GM23338 (cell line): ENCODE measurements around the gene SHISAL1. TPM values are rescaled to one million over a fixed set of nuclear protein-coding genes. Genes with fewer than 3 reads are reported as not detected.

Source experiments
- ATAC-seq: fragments of 200-7000 bp; cut with Tn5 transposase; 3 replicates; pipeline ENCODE4 v1.9.1; 2020
- DNase-seq: peaks from one replicate; pipeline ENCODE4 v3.0.0-alpha.2; 2015; ENCODE audit warnings: low spot score
- H2AFZ ChIP-seq: fragments of 200-600 bp; sonication (generic); 2 replicates; pipeline ENCODE4 v1.8.0; 2016; ENCODE audit warnings: antibody characterized with exemption, mild to moderate bottlenecking, moderate library complexity
- H3F3A ChIP-seq: fragments of 200-600 bp; sonication (generic); replicated peaks from 2 replicates; pipeline ENCODE4 v1.8.0; 2017; ENCODE audit warnings: antibody characterized with exemption, mixed run types, low read depth
- H3K27ac ChIP-seq: fragments of 200-600 bp; sonication (generic); 2 replicates; pipeline ENCODE4 v1.6.1; 2016; ENCODE audit warnings: low read depth
- H3K27me3 ChIP-seq: fragments of 200-600 bp; sonication (generic); 2 replicates; pipeline ENCODE4 v1.8.0; 2016; ENCODE audit warnings: mild to moderate bottlenecking, mixed run types, moderate library complexity; ENCODE audit not compliant: insufficient read depth
- H3K36me3 ChIP-seq: fragments of 200-600 bp; sonication (generic); 2 replicates; pipeline ENCODE4 v1.8.0; 2016; ENCODE audit warnings: mild to moderate bottlenecking; ENCODE audit not compliant: insufficient read depth
- H3K4me1 ChIP-seq: fragments of 200-600 bp; sonication (generic); 2 replicates; pipeline ENCODE4 v1.8.0; 2016; ENCODE audit warnings: mild to moderate bottlenecking, moderate library complexity; ENCODE audit not compliant: insufficient read depth
- H3K4me2 ChIP-seq: fragments of 200-600 bp; sonication (generic); 2 replicates; pipeline ENCODE4 v1.7.1; 2017; ENCODE audit warnings: mixed run types
- H3K4me3 ChIP-seq: fragments of 200-600 bp; sonication (generic); 2 replicates; pipeline ENCODE4 v1.6.1; 2016; ENCODE audit warnings: mixed run types
- H3K79me2 ChIP-seq: fragments of 200-600 bp; sonication (generic); replicated peaks from 2 replicates; pipeline ENCODE4 v1.8.0; 2017; ENCODE audit warnings: mild to moderate bottlenecking; ENCODE audit not compliant: insufficient read depth
- H3K9me2 ChIP-seq: fragments of 200-600 bp; sonication (generic); 2 replicates; pipeline ENCODE4 v1.8.0; 2017; ENCODE audit not compliant: insufficient read depth
- H4K20me1 ChIP-seq: fragments of 200-600 bp; sonication (generic); replicated peaks from 2 replicates; pipeline ENCODE4 v1.8.0; 2017; ENCODE audit warnings: mild to moderate bottlenecking; ENCODE audit not compliant: insufficient read depth
- H3K27ac Mint-ChIP-seq: 2 replicates; pipeline ENCODE4 v1.8.0; 2020; ENCODE audit warnings: inconsistent platforms, mild to moderate bottlenecking, moderate library complexity, mixed read lengths
- H3K27me3 Mint-ChIP-seq: 3 replicates; pipeline ENCODE4 v1.8.0; 2022; ENCODE audit warnings: low read depth, mild to moderate bottlenecking, moderate library complexity, mixed read lengths, inconsistent platforms; ENCODE audit not compliant: insufficient read depth, poor library complexity
- H3K36me3 Mint-ChIP-seq: 3 replicates; pipeline ENCODE4 v1.8.0; 2021; ENCODE audit warnings: low read depth, mild to moderate bottlenecking, inconsistent platforms, moderate library complexity, mixed read lengths
- H3K4me1 Mint-ChIP-seq: 3 replicates; pipeline ENCODE4 v1.8.0; 2020; ENCODE audit warnings: mild to moderate bottlenecking, inconsistent platforms, mixed read lengths
- H3K4me3 Mint-ChIP-seq: 3 replicates; pipeline ENCODE4 v1.8.0; 2021; ENCODE audit warnings: moderate library complexity, mild to moderate bottlenecking, inconsistent platforms, mixed read lengths
- H3K9me3 Mint-ChIP-seq: 3 replicates; pipeline ENCODE4 v1.8.0; 2020; ENCODE audit warnings: moderate library complexity, mild to moderate bottlenecking, inconsistent platforms, mixed read lengths
- CREB1 ChIP-seq: fragments of 250-450 bp; sonication (Bioruptor Pico); IDR thresholded peaks from 2 replicates; pipeline ENCODE4 v1.5.0; 2020; ENCODE audit warnings: low read depth, mild to moderate bottlenecking, moderate library complexity
- EZH2 ChIP-seq: fragments of 200-600 bp; sonication (generic); IDR thresholded peaks from one replicate; pipeline ENCODE4 v1.8.0; 2017; ENCODE audit warnings: antibody characterized with exemption, mild to moderate bottlenecking, low read depth; ENCODE audit not compliant: unreplicated experiment
- EZH2phosphoT487 ChIP-seq: fragments of 200-600 bp; sonication (generic); IDR thresholded peaks from one replicate; pipeline ENCODE4 v1.8.1; 2018; ENCODE audit warnings: antibody characterized with exemption; ENCODE audit not compliant: unreplicated experiment
- JUNB ChIP-seq: IDR thresholded peaks from one replicate; pipeline ENCODE4 v1.6.1; 2016; ENCODE audit warnings: antibody characterized with exemption; ENCODE audit not compliant: unreplicated experiment
- NANOG ChIP-seq: IDR thresholded peaks from 2 replicates; pipeline ENCODE4 v1.6.1; 2016; ENCODE audit warnings: antibody characterized with exemption, borderline replicate concordance
- POLR2AphosphoS5 ChIP-seq: IDR thresholded peaks from 2 replicates; pipeline ENCODE4 v1.6.1; 2016; ENCODE audit warnings: antibody characterized with exemption, low read depth
- STAT1 ChIP-seq: IDR thresholded peaks from one replicate; pipeline ENCODE4 v1.6.1; 2016; ENCODE audit warnings: antibody characterized with exemption; ENCODE audit not compliant: unreplicated experiment
- ZNF114 ChIP-seq: fragments of 250-450 bp; sonication (Bioruptor Pico); IDR thresholded peaks from 2 replicates; pipeline ENCODE4 v1.5.0; 2020; ENCODE audit warnings: mild to moderate bottlenecking, moderate library complexity
- ZNF331 ChIP-seq: fragments of 250-450 bp; sonication (Bioruptor Pico); IDR thresholded peaks from 2 replicates; pipeline ENCODE4 v1.5.0; 2020; ENCODE audit warnings: low read depth, mild to moderate bottlenecking, moderate library complexity
- polyA plus RNA-seq: library from polyadenylated mRNA; unstranded; fragments of >200 nt; fragmentation: Nextera tagmentation; extraction: Ambion mirVana; gene quantifications from 2 replicates; pipeline ENCODE4 v1.2.1, GENCODE V29; 2016
- total RNA-seq: library from RNA; depleted of rRNA; stranded (reverse); fragments of >200 nt; shearing (Covaris generic); gene quantifications from 2 replicates; pipeline ENCODE4 v1.2.3, GENCODE V29; 2014
- TF ChIP-seq, protein P1 (sequence below): IDR thresholded peaks from one replicate; pipeline ENCODE4 v1.6.1; 2018; ENCODE audit warnings: antibody characterized with exemption; ENCODE audit not compliant: unreplicated experiment
- TF ChIP-seq, protein P2 (sequence below): fragments of 250-450 bp; sonication (Bioruptor Pico); IDR thresholded peaks from 2 replicates; pipeline ENCODE4 v1.5.0; 2020; ENCODE audit warnings: mild to moderate bottlenecking, moderate library complexity
- TF ChIP-seq, protein P3 (sequence below): IDR thresholded peaks from 2 replicates; pipeline ENCODE4 v1.6.1; 2016; ENCODE audit warnings: antibody characterized with exemption
- TF ChIP-seq, protein P4 (sequence below), 2 experiments: fragments of 200-600 bp in 1 of 2; sonication (generic) in 1 of 2; conservative IDR thresholded peaks; 2 replicates each; pipeline versions ENCODE4 v1.5.1 to v1.6.1; 2016 to 2017; ENCODE audit warnings: antibody characterized with exemption in 2 of 2, low read depth in 2 of 2, mild to moderate bottlenecking in 2 of 2, moderate library complexity in 1 of 2

The SHISAL1 gene
- total and polyA plus RNA-seq, 2 experiments from 2014 or later: 0.71 to 3.4 TPM

DNA sequence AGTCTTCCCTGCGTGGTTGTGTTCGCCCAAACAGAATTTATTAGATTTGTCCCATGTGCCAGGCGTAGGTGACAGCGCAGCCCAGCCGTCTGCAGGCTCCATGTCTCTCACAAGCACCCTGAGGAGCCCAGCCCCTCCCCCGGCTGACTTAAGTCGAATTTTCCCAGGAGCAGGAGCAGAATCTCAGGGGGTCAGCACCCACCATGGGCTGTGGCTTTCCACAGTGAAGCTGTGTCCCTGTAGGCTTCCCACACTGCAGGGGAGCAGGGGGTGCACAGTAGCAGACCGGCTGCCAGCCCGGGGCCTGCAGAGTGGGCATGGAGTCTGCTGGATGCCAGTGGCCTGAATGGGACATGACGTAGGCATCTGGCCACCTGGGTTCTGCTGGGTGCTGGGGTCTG, 116.0 kb downstream of the SHISAL1 start:
- no peaks in the 10 kb centered on the region for H3F3A ChIP-seq
- no peaks in the 10 kb centered on the region for H3K36me3 ChIP-seq
- peaks cover 4% of the 10 kb centered on the region; the same call in 1 of the 3 replicates for H3K9me3 Mint-ChIP-seq
- H2AFZ ChIP-seq: no peak overlapping the region
- H3K9me2 ChIP-seq: no peaks in the 10 kb centered on the region
- H3K79me2 ChIP-seq: no peaks in the 10 kb centered on the region
- H3K27ac Mint-ChIP-seq: no peak overlapping the region
- H4K20me1 ChIP-seq: no peaks in the 10 kb centered on the region
- H3K4me2 ChIP-seq: no peak overlapping the region
- peaks cover 10% of the 10 kb centered on the region for H3K27me3 Mint-ChIP-seq
- H3K4me1 ChIP-seq: no peaks in the 10 kb centered on the region
- peaks cover 4% of the 10 kb centered on the region; the same call in 1 of the 3 replicates for H3K4me1 Mint-ChIP-seq
- H3K4me3 Mint-ChIP-seq: no peak overlapping the region
- no peak for DNase-seq
- no peaks in the 10 kb centered on the region for H3K36me3 Mint-ChIP-seq
- ATAC-seq: no peak
- H3K27me3 ChIP-seq: no peaks in the 10 kb centered on the region
- no peak overlapping the region for H3K4me3 ChIP-seq
- H3K27ac ChIP-seq: no peak overlapping the region
- TF ChIP-seq, protein P1, sequence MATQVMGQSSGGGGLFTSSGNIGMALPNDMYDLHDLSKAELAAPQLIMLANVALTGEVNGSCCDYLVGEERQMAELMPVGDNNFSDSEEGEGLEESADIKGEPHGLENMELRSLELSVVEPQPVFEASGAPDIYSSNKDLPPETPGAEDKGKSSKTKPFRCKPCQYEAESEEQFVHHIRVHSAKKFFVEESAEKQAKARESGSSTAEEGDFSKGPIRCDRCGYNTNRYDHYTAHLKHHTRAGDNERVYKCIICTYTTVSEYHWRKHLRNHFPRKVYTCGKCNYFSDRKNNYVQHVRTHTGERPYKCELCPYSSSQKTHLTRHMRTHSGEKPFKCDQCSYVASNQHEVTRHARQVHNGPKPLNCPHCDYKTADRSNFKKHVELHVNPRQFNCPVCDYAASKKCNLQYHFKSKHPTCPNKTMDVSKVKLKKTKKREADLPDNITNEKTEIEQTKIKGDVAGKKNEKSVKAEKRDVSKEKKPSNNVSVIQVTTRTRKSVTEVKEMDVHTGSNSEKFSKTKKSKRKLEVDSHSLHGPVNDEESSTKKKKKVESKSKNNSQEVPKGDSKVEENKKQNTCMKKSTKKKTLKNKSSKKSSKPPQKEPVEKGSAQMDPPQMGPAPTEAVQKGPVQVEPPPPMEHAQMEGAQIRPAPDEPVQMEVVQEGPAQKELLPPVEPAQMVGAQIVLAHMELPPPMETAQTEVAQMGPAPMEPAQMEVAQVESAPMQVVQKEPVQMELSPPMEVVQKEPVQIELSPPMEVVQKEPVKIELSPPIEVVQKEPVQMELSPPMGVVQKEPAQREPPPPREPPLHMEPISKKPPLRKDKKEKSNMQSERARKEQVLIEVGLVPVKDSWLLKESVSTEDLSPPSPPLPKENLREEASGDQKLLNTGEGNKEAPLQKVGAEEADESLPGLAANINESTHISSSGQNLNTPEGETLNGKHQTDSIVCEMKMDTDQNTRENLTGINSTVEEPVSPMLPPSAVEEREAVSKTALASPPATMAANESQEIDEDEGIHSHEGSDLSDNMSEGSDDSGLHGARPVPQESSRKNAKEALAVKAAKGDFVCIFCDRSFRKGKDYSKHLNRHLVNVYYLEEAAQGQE: no peak
- TF ChIP-seq NANOG: no peak
- no peak for TF ChIP-seq JUNB
- TF ChIP-seq, protein P2, sequence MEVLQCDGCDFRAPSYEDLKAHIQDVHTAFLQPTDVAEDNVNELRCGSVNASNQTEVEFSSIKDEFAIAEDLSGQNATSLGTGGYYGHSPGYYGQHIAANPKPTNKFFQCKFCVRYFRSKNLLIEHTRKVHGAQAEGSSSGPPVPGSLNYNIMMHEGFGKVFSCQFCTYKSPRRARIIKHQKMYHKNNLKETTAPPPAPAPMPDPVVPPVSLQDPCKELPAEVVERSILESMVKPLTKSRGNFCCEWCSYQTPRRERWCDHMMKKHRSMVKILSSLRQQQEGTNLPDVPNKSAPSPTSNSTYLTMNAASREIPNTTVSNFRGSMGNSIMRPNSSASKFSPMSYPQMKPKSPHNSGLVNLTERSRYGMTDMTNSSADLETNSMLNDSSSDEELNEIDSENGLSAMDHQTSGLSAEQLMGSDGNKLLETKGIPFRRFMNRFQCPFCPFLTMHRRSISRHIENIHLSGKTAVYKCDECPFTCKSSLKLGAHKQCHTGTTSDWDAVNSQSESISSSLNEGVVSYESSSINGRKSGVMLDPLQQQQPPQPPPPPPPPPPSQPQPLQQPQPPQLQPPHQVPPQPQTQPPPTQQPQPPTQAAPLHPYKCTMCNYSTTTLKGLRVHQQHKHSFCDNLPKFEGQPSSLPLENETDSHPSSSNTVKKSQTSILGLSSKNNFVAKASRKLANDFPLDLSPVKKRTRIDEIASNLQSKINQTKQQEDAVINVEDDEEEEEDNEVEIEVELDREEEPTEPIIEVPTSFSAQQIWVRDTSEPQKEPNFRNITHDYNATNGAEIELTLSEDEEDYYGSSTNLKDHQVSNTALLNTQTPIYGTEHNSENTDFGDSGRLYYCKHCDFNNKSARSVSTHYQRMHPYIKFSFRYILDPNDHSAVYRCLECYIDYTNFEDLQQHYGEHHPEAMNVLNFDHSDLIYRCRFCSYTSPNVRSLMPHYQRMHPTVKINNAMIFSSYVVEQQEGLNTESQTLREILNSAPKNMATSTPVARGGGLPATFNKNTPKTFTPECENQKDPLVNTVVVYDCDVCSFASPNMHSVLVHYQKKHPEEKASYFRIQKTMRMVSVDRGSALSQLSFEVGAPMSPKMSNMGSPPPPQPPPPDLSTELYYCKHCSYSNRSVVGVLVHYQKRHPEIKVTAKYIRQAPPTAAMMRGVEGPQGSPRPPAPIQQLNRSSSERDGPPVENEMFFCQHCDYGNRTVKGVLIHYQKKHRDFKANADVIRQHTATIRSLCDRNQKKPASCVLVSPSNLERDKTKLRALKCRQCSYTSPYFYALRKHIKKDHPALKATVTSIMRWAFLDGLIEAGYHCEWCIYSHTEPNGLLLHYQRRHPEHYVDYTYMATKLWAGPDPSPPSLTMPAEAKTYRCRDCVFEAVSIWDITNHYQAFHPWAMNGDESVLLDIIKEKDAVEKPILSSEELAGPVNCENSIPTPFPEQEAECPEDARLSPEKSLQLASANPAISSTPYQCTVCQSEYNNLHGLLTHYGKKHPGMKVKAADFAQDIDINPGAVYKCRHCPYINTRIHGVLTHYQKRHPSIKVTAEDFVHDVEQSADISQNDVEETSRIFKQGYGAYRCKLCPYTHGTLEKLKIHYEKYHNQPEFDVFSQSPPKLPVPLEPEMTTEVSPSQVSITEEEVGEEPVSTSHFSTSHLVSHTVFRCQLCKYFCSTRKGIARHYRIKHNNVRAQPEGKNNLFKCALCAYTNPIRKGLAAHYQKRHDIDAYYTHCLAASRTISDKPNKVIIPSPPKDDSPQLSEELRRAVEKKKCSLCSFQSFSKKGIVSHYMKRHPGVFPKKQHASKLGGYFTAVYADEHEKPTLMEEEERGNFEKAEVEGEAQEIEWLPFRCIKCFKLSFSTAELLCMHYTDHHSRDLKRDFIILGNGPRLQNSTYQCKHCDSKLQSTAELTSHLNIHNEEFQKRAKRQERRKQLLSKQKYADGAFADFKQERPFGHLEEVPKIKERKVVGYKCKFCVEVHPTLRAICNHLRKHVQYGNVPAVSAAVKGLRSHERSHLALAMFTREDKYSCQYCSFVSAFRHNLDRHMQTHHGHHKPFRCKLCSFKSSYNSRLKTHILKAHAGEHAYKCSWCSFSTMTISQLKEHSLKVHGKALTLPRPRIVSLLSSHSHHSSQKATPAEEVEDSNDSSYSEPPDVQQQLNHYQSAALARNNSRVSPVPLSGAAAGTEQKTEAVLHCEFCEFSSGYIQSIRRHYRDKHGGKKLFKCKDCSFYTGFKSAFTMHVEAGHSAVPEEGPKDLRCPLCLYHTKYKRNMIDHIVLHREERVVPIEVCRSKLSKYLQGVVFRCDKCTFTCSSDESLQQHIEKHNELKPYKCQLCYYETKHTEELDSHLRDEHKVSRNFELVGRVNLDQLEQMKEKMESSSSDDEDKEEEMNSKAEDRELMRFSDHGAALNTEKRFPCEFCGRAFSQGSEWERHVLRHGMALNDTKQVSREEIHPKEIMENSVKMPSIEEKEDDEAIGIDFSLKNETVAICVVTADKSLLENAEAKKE: no peak
- TF ChIP-seq EZH2phosphoT487: no peak
- no peak for TF ChIP-seq ZNF331 (CRISPR knock-in tag)
- TF ChIP-seq POLR2AphosphoS5: no peak
- TF ChIP-seq STAT1: no peak
- no peak for TF ChIP-seq CREB1 (CRISPR knock-in tag)
- TF ChIP-seq, protein P3, sequence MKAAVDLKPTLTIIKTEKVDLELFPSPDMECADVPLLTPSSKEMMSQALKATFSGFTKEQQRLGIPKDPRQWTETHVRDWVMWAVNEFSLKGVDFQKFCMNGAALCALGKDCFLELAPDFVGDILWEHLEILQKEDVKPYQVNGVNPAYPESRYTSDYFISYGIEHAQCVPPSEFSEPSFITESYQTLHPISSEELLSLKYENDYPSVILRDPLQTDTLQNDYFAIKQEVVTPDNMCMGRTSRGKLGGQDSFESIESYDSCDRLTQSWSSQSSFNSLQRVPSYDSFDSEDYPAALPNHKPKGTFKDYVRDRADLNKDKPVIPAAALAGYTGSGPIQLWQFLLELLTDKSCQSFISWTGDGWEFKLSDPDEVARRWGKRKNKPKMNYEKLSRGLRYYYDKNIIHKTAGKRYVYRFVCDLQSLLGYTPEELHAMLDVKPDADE: no peak
- TF ChIP-seq ZNF114 (CRISPR knock-in tag): no peak
- TF ChIP-seq, protein P4, sequence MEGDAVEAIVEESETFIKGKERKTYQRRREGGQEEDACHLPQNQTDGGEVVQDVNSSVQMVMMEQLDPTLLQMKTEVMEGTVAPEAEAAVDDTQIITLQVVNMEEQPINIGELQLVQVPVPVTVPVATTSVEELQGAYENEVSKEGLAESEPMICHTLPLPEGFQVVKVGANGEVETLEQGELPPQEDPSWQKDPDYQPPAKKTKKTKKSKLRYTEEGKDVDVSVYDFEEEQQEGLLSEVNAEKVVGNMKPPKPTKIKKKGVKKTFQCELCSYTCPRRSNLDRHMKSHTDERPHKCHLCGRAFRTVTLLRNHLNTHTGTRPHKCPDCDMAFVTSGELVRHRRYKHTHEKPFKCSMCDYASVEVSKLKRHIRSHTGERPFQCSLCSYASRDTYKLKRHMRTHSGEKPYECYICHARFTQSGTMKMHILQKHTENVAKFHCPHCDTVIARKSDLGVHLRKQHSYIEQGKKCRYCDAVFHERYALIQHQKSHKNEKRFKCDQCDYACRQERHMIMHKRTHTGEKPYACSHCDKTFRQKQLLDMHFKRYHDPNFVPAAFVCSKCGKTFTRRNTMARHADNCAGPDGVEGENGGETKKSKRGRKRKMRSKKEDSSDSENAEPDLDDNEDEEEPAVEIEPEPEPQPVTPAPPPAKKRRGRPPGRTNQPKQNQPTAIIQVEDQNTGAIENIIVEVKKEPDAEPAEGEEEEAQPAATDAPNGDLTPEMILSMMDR (conservative IDR thresholded peaks at IDR 0.05; ENCODE audit: low read depth in 2 of 2): no peak
- no peak for TF ChIP-seq EZH2
